PFSK-1 (cell line): ENCODE results near the gene MYRFL. TPM values are rescaled to one million over a fixed set of nuclear protein-coding genes. Genes with fewer than 3 reads are reported as not detected.

Source experiments
- FOXP2 ChIP-seq: optimal IDR thresholded peaks from 2 replicates; pipeline ENCODE3; 2011; ENCODE audit warnings: borderline replicate concordance, control low read depth, inconsistent platforms; ENCODE audit not compliant: insufficient read depth; ENCODE audit errors: extremely low read length, extremely low read depth
- POLR2AphosphoS5 ChIP-seq: IDR thresholded peaks from 2 replicates; pipeline ENCODE4 v1.6.1; 2012; ENCODE audit warnings: low read depth, mild to moderate bottlenecking, control low read depth, low read length, moderate library complexity
- REST ChIP-seq, 2 experiments: IDR thresholded peaks; 2 replicates each; pipeline versions ENCODE4 v1.6.1 to v1.8.0; 2011 to 2012; ENCODE audit warnings: low read depth in 2 of 2, low read length in 2 of 2, control low read depth in 1 of 2, inconsistent platforms in 1 of 2, mild to moderate bottlenecking in 1 of 2, moderate library complexity in 1 of 2; ENCODE audit not compliant: insufficient read depth in 1 of 2
- SIN3A ChIP-seq: IDR thresholded peaks from 2 replicates; pipeline ENCODE4 v1.6.1; 2012; ENCODE audit warnings: mild to moderate bottlenecking, low read length, moderate library complexity, borderline replicate concordance; ENCODE audit not compliant: insufficient read depth
- TAF1 ChIP-seq: IDR thresholded peaks from 2 replicates; pipeline ENCODE4 v1.6.1; 2012; ENCODE audit warnings: low read length, control low read depth, borderline replicate concordance; ENCODE audit not compliant: insufficient read depth
- polyA plus RNA-seq: library from polyadenylated mRNA; unstranded; fragments of >200 nt; gene quantifications from one replicate; pipeline ENCODE4 v1.2.1, GENCODE V29; 2012; ENCODE audit warnings: low read depth, missing spikeins; ENCODE audit not compliant: insufficient read length

The MYRFL gene
- not detected for polyA plus RNA-seq

DNA sequence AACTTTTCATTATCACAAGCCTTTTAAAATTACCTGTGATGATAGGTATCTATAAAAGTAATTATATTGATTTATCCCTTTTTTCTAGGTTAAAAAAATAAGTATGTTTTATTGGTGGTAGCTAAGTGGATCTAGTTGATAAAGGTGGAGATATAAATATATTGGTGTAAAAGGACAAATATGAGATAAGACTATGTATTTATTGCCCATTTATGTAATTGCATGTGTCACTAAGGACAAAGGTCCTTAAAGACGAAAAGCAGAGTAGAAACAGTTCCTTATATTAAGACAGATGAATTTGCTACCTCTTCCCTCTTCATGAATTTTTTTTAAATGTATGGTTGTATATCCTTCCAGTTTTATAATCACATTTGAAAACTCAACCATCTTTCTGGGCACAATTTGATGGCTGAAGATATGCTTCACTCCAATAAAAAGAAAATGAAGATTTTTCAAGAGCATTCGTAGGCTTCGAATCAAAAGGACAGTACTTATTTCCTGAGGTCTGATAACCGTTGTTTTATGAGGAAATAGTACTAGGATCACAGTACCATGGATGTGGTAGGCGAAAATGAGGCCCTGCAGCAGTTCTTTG is at the start of gene MYRFL:
TSS of gene MYRFL (plus strand) at position 262 of the 595 bp plus-strand sequence. CDS start at position 553, 291 bp downstream.
- no peak for TF ChIP-seq FOXP2

- TF ChIP-seq REST (IDR thresholded peaks at IDR 0.05; ENCODE audit: insufficient read depth in 1 of 2, low read depth in 2 of 2, low read length in 2 of 2) = no peak
- TF ChIP-seq TAF1 = no peak
- no peak for TF ChIP-seq FOXP2
- TF ChIP-seq SIN3A = no peak
Observed at GRCh38 chr12:69779928-69780327, 45.1 kb upstream of the MYRFL start.

GRCh38 chr12:69783365-69783764 is 41.7 kb upstream of the MYRFL start:
- no peak for TF ChIP-seq SIN3A
- no peak for TF ChIP-seq REST (IDR thresholded peaks at IDR 0.05; ENCODE audit: insufficient read depth in 1 of 2, low read depth in 2 of 2, low read length in 2 of 2)
- TF ChIP-seq POLR2AphosphoS5 = no peak
- TF ChIP-seq TAF1 = no peak
- no peak for TF ChIP-seq FOXP2

DNA sequence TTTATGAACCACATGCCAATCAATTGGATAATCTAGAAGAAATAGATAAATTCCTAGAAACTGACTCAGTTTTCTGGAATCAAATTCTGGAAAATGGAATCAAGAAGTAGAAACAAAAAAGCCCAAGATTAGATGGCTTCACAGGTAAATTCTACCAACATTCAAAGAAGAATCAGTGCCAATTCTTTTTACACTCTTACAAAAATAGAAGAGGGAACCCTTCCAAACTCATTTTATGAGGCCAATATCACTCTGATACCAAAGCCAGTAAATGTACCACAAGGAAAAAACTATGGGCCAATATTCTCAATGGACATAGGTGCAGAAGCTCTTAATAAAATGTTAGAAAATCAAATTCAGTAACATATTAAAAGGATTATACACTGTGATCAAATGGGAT is 35.7 kb upstream of the MYRFL start:
- no peak for TF ChIP-seq SIN3A
- no peak for TF ChIP-seq POLR2AphosphoS5
- no peak for TF ChIP-seq REST (IDR thresholded peaks at IDR 0.05; ENCODE audit: insufficient read depth in 1 of 2, low read depth in 2 of 2, low read length in 2 of 2)
- TF ChIP-seq FOXP2 = no peak
- TF ChIP-seq TAF1 = no peak

DNA sequence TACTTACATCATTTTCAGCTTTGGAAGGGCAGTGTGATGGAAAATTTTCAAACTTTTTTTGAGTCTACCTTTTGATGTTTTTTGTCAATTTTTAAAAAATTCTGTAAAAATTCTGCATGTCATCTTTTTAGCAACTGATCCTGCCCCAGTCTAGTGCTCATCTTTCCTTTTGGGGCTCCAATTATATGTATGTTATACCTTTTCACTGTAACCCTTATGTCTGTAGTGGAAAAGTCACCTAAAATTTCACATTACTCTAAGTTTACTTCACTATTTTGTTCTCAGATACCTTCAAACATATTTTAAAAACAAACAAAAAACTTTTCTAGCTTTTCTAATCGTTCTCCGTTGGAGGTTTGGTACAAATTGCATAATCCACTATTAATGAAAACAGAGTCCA is 32.5 kb upstream of the MYRFL start:
- TF ChIP-seq SIN3A (no peak), FOXP2 (no peak), TAF1 (no peak), REST (IDR thresholded peaks at IDR 0.05; ENCODE audit: insufficient read depth in 1 of 2, low read depth in 2 of 2, low read length in 2 of 2) (no peak), POLR2AphosphoS5 (no peak)
